Stomach smooth muscle (tissue), 2 donors: ENCODE data around the gene FAIM2.
"Not testable (repeated sequence)": the region's sequence is repeated elsewhere in the genome, so short reads cannot be mapped to it uniquely, and the experiment has no call there.

Experiments used
- H3K27ac ChIP-seq: one replicate; pipeline ENCODE4 v1.7.0; 2013; ENCODE audit warnings: mild to moderate bottlenecking, low read length, inconsistent platforms
- H3K27me3 ChIP-seq, 2 donors: one replicate each; pipeline ENCODE4 v1.7.0; 2013; ENCODE audit warnings: low read length in 2 of 2; ENCODE audit not compliant: insufficient read depth in 2 of 2, control insufficient read depth in 1 of 2
- H3K36me3 ChIP-seq, 2 donors: one replicate each; pipeline ENCODE4 v1.7.0; 2013; ENCODE audit warnings: low read length in 2 of 2; ENCODE audit not compliant: control insufficient read depth in 2 of 2, insufficient read depth in 2 of 2
- H3K4me1 ChIP-seq: one replicate; pipeline ENCODE4 v1.7.0; 2013; ENCODE audit warnings: low read length; ENCODE audit not compliant: control insufficient read depth, insufficient read depth
- H3K4me3 ChIP-seq, 2 donors: one replicate each; pipeline ENCODE4 v1.7.0; 2013; ENCODE audit warnings: low read length in 2 of 2
- H3K9ac ChIP-seq, 2 donors: one replicate each; pipeline ENCODE4 v1.7.0; 2013; ENCODE audit warnings: low read length in 2 of 2, mild to moderate bottlenecking in 1 of 2
- H3K9me3 ChIP-seq, 2 donors: one replicate each; pipeline ENCODE4 v1.7.0; 2013; ENCODE audit warnings: low read length in 2 of 2; ENCODE audit not compliant: control insufficient read depth in 2 of 2
- donor health status: healthy.
- donor health status: Pancreatic carcinoma.

FAIM2 gene

DNA sequence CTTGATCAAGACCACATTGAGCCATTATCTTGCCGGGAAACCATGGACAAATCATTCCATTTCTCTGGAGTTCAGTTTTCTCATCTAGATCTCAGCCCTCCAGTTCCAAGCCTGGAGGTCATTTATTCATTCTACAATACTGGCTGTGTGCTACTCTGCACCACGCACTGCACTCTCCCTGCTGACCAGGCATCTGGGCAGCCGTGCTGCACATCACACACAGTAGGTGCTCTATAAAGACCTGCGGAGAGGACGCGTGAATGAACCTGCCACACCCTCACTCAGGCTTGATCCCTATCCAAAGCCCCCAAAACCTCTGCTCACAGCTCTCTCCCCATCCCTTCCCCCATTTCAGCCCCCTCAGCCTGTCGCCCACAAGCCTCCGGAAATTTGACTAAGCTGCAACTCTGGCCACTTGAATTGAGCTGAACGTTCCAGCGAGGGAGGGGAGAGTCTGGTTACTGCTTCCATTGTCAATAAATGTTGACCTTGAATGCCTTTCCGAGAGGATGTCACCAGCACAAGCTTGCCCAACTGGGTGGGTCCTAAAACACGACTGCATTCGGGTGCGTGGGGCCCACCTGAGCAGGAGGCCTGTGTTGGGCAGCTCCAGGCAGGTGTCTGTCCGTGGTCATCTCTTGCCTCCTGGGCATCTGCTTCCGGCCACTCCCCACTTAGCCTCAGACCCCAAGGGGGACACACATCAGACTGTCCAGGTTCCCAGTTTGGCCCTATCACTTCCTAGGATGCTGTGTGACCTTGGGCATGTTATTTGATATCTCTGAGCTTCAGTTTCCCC lies 17.8 kb downstream of the FAIM2 start:
- Histone ChIP-seq H3K36me3 (no peaks in the 10 kb centered on the region), H3K4me3 (no peak overlapping the region), H3K27ac (no peak overlapping the region), H3K27me3 (peaks cover 0 to 2% of the 10 kb centered on the region in 2 donors), H3K9ac (no peak overlapping the region), H3K9me3 (no peaks in the 10 kb centered on the region), H3K4me1 (no peaks in the 10 kb centered on the region)

DNA sequence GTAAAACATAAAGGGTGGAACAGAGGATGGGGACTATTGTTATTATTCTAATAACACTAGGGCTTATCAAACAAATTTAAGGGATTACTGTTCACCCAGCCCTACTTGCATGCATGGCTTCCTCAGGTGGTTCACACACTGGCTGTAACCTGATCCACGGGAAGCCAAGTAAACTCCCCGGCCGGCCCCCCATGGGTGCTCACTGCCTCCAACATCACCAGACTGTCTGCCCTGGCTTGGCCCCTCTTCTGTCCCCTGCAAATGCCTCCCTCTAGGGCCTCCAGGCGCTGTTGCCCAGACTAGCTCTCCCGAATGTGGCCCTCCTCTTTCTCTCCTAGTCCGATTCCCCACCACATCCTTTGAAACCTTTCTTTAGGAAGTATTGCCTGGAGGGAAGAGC lies 18.6 kb downstream of the FAIM2 start:
- no peak overlapping the region for H3K9ac ChIP-seq
- no peaks in the 10 kb centered on the region for H3K9me3 ChIP-seq
- no peaks in the 10 kb centered on the region for H3K36me3 ChIP-seq
- H3K4me1 ChIP-seq: no peaks in the 10 kb centered on the region
- H3K27me3 ChIP-seq: peaks cover 0 to 2% of the 10 kb centered on the region in 2 donors
- no peak overlapping the region for H3K27ac ChIP-seq
- H3K4me3 ChIP-seq: no peak overlapping the region

DNA sequence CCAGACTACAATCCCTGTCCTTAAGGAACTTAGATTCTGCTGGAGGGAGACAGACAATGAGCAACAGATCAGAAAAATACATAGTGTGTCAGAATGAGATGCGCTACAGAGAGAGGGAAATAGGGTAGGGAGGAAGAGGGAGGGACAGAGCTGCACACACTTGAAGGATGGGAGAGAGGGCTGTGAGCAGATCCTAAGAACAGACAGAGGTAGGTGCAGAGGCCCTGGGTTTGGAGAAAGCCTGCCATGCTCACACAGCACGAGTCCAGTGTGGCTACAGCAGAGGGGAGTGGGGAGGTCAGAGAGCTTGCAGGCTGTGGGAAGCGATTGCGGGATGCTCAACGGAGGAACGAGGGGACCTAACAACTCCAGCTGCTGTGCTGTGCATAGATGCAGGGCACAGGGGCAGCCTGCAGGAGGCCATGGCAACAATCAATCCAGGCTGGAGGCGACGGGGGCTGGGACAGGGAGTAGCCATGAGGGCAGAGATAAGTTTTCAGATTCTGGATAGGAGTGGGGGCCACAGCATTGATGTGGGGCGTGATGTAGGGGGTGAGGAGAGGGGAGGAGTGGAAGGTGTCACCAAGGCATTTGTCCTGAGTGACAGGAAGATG lies 20.7 kb downstream of the FAIM2 start:
- Histone ChIP-seq H3K27me3 (peaks cover 0 to 2% of the 10 kb centered on the region in 2 donors), H3K9ac (no peak overlapping the region), H3K4me3 (no peak overlapping the region), H3K4me1 (no peaks in the 10 kb centered on the region), H3K9me3 (no peaks in the 10 kb centered on the region), H3K27ac (no peak overlapping the region), H3K36me3 (no peaks in the 10 kb centered on the region)

DNA sequence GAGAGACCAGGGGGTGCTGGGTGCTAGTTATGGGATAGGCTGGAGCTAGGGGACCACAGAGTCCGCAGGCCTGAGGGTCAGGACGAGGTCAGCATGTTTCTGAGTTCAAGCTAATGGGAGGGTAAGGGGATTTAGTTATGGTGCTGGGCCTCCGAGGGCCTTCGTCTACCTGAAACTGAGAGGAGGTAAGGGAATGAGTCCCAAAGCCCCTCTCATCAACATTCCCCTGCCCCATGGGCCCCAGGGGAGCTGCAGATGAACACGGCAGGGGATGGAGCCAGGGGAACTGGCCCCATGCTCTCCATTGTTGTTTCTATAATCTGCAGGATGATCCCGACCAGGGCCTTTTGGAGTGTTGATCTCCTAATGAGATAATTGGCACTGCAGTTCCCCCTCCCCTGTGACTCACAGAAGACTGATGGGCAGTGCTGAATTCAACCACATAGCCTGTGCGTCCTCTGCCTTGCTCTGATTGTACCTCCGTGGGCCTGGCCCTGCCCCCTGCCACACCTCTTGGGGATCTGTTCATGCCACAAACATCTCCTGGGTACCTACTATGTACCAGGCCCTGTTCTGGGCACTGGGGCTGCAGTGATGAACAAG lies 21.4 kb downstream of the FAIM2 start:
- Histone ChIP-seq H3K27me3 (peaks cover 0 to 2% of the 10 kb centered on the region in 2 donors), H3K9me3 (no peaks in the 10 kb centered on the region), H3K36me3 (no peaks in the 10 kb centered on the region), H3K4me1 (no peaks in the 10 kb centered on the region), H3K4me3 (no peak overlapping the region), H3K27ac (no peak overlapping the region), H3K9ac (no peak overlapping the region)

DNA sequence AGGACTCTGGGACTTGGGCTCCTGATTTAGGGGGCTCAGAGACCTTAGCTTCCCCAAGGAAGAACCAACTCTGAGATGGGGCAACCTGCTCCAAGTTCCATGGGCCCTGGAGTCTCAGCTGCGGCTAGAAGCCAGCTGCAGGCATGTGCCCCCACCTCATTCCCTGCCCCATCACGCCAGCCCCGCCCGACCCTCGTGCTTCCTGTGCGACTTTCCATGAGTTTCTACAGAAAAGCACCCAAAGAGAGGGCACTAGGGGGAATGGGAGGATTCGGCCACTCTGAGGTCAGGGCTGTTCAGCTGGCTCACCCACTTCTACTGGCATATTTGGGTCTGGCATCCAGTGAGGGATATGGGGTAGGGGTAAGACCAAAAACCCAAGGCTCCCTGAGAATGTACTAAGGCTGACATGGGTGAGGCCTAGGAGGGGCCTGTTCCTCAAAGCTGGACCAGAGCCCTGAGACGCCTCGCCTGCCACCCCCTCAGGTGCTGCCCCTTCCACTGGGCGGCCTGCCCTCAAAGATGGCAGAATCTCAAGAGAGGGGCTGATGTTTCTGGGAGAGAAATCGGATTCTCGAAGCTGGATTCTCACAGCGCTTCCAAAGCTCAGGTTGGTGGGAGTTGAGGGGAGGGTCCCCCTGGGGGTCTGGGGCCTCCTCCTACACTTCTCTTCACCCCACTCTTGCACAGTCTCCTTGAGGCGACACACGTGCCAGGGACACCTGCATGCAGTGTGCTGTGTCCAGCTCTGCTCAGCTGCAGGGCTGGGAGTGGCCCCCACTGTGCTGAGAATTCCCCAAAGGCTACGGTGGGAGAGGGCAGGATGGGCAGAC lies 22.1 kb downstream of the FAIM2 start:
- Histone ChIP-seq H3K9ac (no peak overlapping the region), H3K27me3 (peaks cover 0 to 2% of the 10 kb centered on the region in 2 donors), H3K4me3 (no peak overlapping the region), H3K27ac (no peak overlapping the region), H3K9me3 (no peaks in the 10 kb centered on the region), H3K4me1 (no peaks in the 10 kb centered on the region), H3K36me3 (no peaks in the 10 kb centered on the region)

DNA sequence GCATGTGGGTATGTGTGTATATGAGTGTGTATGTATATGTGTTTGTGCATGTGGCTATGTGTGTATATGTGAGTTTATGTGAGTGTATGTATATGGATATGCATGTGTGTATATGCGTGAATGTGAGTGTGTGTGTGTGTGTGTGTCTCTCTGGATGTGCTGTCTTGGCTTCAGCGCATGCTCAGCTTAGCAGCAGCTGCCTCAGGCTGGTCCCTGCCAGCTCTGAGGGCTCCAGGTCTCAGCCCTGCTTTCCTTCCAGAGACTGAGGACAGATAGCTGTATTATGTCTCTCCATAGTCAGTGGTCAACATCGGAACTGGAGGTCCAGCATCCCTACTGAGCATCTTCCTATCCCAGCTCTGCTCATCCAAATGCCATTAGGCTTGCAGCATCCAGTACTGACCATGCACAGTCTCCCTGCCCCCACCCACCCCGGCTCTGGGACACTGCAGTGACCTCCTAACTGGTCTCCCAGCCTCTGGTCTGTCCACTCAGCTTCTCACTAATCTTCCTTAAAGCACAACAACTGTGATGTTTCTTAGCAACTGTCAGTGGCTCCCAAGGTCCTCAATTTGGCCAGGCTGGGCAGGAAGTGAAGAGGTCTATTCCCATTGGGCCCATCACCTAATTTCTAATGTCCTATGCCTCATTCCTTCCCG lies 22.8 kb downstream of the FAIM2 start:
- Histone ChIP-seq H3K9me3 (no peaks in the 10 kb centered on the region), H3K4me1 (no peaks in the 10 kb centered on the region), H3K27me3 (peaks cover 0 to 2% of the 10 kb centered on the region in 2 donors), H3K27ac (no peak overlapping the region), H3K4me3 (no peak overlapping the region), H3K36me3 (no peaks in the 10 kb centered on the region), H3K9ac (no peak overlapping the region)

DNA sequence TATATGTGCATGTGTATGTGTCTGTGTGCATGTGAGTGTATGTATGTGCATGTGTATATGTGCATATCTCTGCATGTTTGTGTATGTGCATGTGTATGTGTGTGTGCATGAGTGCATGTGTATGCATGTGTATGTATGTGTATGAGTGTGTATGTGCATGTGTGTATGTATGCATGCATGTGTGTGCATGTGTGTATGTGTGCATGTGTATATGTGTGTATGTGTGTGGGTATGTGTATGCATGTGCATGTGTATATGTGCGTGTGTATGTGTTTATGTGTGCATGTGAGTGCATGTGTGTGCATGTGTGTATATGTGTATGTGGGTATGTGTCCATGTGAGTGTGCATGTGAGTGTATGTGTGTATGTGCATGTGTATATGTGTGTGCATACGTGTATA lies 24.6 kb downstream of the FAIM2 start:
- H3K9ac ChIP-seq, H3K4me3 ChIP-seq, H3K9me3 ChIP-seq, H3K27me3 ChIP-seq, H3K27ac ChIP-seq, H3K4me1 ChIP-seq, H3K36me3 ChIP-seq: not testable (repeated sequence)

DNA sequence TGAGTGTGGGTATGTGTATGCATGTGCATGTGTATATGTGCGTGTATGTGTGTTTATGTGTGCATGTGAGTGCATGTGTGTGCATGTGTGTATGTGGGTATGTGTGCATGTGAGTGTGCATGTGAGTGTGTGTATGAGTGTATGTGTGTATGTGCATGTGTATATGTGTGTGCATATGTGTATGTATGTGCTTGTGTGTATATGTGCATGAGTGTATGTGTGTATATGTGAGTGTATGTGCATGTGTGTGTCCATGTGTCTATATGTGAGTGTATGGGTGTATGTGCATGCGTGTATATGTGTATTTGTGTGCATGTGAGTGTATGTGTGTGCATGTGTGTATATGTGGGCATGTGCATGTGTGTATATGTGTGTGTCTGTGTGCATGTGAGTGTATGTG lies 25.7 kb downstream of the FAIM2 start:
- Histone ChIP-seq H3K27ac (no peak overlapping the region), H3K36me3 (no peaks in the 10 kb centered on the region), H3K9ac (no peak overlapping the region), H3K4me3 (no peak overlapping the region), H3K4me1 (peaks cover 2% of the 10 kb centered on the region), H3K9me3 (no peaks in the 10 kb centered on the region), H3K27me3 (no peaks in the 10 kb centered on the region)

DNA sequence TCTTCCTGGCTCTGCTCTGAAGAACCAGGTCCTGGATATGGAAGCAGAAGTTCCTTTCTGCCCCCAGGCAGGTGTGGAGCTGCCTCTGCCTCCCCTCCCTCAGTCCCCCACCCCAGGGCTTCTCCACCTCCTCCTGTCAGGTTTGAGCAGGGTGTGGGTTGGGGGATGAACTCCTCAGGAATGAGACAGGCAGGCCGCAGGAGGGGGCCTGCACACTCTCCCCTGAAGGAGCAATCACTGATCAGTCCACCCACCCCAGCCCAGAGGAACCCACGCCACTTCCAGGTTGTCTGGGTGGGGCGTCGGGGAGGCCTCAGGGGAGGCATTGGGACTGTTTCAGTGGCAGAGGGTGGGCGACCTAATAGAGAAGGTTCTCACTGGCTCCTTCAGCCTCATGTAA lies 26.6 kb downstream of the FAIM2 start:
- Histone ChIP-seq H3K9me3 (no peaks in the 10 kb centered on the region), H3K36me3 (no peaks in the 10 kb centered on the region), H3K27me3 (no peaks in the 10 kb centered on the region), H3K27ac (no peak overlapping the region), H3K4me3 (no peak overlapping the region), H3K4me1 (peaks cover 2% of the 10 kb centered on the region), H3K9ac (no peak overlapping the region)

DNA sequence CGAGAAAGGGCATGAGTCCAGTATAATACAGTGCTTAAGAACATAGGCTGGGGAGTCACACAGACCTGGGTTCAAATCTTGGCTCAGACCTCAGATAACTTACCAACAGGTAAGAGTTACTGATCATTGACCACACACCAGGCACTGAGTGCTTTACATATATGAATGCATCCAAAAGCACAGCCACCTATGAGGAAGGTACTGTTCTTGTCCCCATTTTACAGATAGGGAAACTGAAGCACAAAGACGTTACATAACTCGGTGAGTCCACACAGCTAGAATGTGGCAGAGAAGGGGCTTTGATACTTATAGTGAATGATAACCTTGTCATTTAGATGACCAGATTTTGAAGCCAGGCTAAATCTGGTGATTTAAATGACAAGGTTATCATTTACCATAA lies 27.6 kb downstream of the FAIM2 start:
- no peak overlapping the region for H3K4me3 ChIP-seq
- no peaks in the 10 kb centered on the region for H3K9me3 ChIP-seq
- H3K36me3 ChIP-seq: no peaks in the 10 kb centered on the region
- H3K27me3 ChIP-seq: no peaks in the 10 kb centered on the region
- H3K27ac ChIP-seq: no peak overlapping the region
- H3K9ac ChIP-seq: no peak overlapping the region
- peaks cover 2% of the 10 kb centered on the region for H3K4me1 ChIP-seq
